ENCODE measurements around the gene CNOT6. TPM values are rescaled to one million over a fixed set of nuclear protein-coding genes. Genes with fewer than 3 reads are reported as not detected.

The CNOT6 gene
- total and polyA plus RNA-seq, 11 donors, result 3.1 to 18.8 (median 12.9) TPM

DNA sequence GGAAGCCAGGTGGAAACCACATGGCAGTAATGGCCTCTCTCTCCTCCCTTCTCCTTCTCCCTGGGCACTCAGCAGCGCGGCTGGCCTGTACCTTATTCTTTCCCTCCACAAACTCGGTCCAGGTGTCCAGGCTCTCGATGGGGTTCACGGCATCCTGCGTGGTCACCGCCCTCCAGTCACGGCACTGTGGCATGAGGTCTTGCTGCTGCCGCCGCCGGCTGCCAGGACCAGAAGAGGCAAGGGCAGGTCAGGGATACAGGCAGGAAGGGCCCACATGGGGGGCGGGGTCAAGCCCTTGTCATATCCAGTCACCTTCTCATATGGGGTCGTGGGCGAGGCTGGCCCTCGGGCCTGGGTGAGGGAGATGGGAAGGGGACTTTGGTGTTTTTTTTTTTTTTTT is 129.7 kb downstream of the CNOT6 start:
- ATAC-seq, result peak in 1 of 4 donors; percentile 12
- peaks cover 0 to 8% (median 0%) of the 10 kb centered on the region in 9 donors for H3K36me3 ChIP-seq
- peaks cover 0 to 14% (median 3%) of the 10 kb centered on the region in 12 donors for H3K4me1 ChIP-seq
- peaks cover 0 to 13% (median 2%) of the 10 kb centered on the region in 9 donors for H3K27me3 ChIP-seq
- intact Hi-C loops (cut with DNase I), result no loop called here
- peak overlapping the region in 10 of 12 donors; percentile 3 to 68 (median 48) for H3K27ac ChIP-seq
- peak in 1 of 5 donors; percentile 18 for DNase-seq
- H3K4me3 ChIP-seq, result no peak overlapping the region
- H3K9me3 ChIP-seq, result no peaks in the 10 kb centered on the region
- WGBS, 4 donors, result 78 to 87% (median 86%) methylated on average over 14 to 15 of the region's 15 CpGs
- TF ChIP-seq, protein P1, sequence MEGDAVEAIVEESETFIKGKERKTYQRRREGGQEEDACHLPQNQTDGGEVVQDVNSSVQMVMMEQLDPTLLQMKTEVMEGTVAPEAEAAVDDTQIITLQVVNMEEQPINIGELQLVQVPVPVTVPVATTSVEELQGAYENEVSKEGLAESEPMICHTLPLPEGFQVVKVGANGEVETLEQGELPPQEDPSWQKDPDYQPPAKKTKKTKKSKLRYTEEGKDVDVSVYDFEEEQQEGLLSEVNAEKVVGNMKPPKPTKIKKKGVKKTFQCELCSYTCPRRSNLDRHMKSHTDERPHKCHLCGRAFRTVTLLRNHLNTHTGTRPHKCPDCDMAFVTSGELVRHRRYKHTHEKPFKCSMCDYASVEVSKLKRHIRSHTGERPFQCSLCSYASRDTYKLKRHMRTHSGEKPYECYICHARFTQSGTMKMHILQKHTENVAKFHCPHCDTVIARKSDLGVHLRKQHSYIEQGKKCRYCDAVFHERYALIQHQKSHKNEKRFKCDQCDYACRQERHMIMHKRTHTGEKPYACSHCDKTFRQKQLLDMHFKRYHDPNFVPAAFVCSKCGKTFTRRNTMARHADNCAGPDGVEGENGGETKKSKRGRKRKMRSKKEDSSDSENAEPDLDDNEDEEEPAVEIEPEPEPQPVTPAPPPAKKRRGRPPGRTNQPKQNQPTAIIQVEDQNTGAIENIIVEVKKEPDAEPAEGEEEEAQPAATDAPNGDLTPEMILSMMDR (IDR thresholded peaks at IDR 0.05), result no peak
- TF ChIP-seq POLR2A (IDR thresholded peaks at IDR 0.05), result no peak

DNA sequence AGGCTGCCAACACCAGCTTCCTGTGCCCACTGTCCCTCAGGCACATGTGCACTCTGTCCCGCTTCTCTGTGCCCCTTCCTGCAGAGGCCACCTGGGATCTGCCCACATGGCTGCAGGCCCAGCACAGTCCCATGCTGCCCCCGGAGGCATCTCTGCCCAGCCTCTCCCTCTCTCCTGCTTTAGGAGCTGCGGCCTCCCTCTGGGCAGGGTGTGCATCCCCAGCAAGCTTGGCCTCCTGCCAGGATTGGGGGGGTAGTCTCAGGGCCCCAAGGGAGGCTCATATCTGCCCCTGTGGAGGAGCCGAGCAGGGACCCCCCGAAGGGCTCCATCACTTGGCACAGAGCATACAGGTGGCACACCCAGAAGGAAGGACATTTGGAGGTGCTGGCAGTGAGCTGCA is 130.4 kb downstream of the CNOT6 start:
- ATAC-seq, result no peak

DNA sequence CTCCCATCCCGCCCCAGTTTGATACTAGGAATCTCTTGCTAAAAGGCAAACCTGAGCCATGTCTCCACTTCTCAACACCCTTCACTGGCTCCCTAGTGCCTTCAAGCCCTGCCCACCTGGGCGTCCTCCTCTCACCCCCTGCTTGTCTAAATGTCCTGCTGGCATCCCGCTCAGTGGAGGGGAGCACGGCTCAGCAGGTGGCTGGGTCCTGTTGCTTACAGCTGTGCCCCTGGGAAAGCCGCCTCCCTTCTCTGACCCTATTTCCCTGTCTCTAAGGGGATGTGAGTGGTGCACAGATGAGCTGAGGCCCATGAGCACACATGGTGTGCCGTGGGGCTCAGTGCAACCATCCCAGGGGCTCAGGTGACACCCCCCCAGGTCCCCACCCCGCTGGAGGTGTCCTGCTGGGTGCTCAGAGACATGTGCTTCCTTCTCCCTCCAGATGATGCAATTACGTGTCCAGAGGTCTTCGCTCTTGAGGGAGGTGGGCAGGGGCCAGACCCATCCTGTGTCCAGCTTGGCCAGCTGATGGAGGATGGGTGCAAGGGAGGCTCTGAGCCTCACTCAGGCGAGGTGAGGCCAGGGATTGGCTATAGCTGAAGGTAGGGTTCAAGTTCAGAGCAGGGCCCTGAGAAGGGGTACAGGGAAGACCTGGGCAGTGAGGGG is 131.1 kb downstream of the CNOT6 start:
- Histone ChIP-seq H3K27ac (no peak overlapping the region), H3K4me1 (peaks cover 0 to 14% (median 3%) of the 10 kb centered on the region in 12 donors), H3K9me3 (no peaks in the 10 kb centered on the region), H3K36me3 (peaks cover 0 to 5% (median 0%) of the 10 kb centered on the region in 9 donors), H3K27me3 (peaks cover 0 to 1% (median 0%) of the 10 kb centered on the region in 9 donors), H3K4me3 (no peak overlapping the region)
- intact Hi-C loops (cut with DNase I), result no loop called here
- no peak for TF ChIP-seq POLR2A (IDR thresholded peaks at IDR 0.05)
- TF ChIP-seq, protein P1 (IDR thresholded peaks at IDR 0.05), result no peak
- DNase-seq, result peak in 1 of 5 donors; percentile 13
- WGBS, 4 donors, result 77 to 87% (median 83%) methylated on average over 8 to 10 of the region's 10 CpGs
- ATAC-seq, result no peak

More for the DNA sequence above, 130.4 kb downstream of the CNOT6 start:
- Histone ChIP-seq H3K27ac (no peak overlapping the region), H3K36me3 (peaks cover 0 to 5% (median 0%) of the 10 kb centered on the region in 9 donors), H3K4me3 (no peak overlapping the region), H3K27me3 (peaks cover 0 to 8% (median 2%) of the 10 kb centered on the region in 9 donors), H3K9me3 (no peaks in the 10 kb centered on the region), H3K4me1 (peaks cover 0 to 14% (median 3%) of the 10 kb centered on the region in 12 donors)
- DNase-seq, result peak in 1 of 5 donors; percentile 17
- 45 to 58% (median 55%) methylated on average over 2 to 5 of the region's 5 CpGs; no CpG with 5 or more reads in 1 of the 4 donors for WGBS, 4 donors
- intact Hi-C loops (cut with DNase I), result no loop called here
- TF ChIP-seq, protein P1 (IDR thresholded peaks at IDR 0.05), result no peak

DNA sequence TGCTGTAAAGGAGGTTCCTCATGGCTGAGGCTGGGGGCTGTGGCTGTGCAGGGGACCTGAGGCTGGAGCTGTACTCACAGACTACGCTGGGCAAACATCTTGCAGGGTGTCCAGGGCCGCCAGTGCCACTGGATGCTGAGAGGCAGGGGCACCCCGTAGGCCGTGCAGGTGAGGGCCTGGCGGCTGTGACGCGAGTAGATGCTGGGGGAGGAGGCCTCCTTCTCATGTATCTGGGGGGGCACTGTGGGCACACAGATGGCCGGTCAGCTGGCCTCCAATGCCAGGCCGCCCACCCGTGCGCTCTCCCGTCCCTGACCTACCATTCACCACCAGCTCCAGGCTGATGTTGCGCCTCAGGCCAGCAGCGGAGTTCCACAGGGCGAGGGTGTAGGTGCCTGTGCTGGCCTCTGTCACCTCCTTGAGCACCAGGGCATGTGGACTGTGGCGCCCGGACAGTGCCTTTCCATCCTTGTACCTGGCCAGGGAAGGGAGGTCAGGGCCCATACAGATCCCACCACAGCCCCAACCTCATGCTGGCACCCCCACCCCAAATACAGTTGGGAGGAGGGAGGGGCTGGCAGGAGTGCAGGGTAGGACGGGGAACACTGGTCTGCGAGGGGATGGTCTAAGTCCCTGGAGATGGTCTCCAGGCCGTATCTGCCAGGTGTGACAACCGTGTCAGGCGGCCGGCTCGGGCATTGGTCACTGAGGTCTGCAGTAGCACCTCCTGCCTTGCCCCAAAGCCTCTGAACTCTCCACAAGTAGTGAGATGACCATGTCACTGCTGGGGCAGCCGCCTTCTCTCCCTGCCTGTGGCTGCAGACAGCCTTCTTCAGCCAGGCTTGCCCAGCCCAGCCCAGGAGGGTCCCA is 131.8 kb downstream of the CNOT6 start:
- no peak for ATAC-seq
- H3K27me3 ChIP-seq, result no peaks in the 10 kb centered on the region
- peaks cover 0 to 5% (median 0%) of the 10 kb centered on the region in 9 donors for H3K36me3 ChIP-seq
- peak in 1 of 5 donors; percentile 16 for DNase-seq
- TF ChIP-seq, protein P1 (IDR thresholded peaks at IDR 0.05), result no peak
- no peak for TF ChIP-seq POLR2A (IDR thresholded peaks at IDR 0.05)
- 89 to 92% (median 90%) methylated on average over 21 to 25 of the region's 25 CpGs for WGBS, 4 donors
- H3K4me1 ChIP-seq, result peaks cover 0 to 14% (median 3%) of the 10 kb centered on the region in 12 donors
- H3K9me3 ChIP-seq, result no peaks in the 10 kb centered on the region
- no peak overlapping the region for H3K27ac ChIP-seq
- intact Hi-C loops (cut with DNase I), result no loop called here
- H3K4me3 ChIP-seq, result no peak overlapping the region

All from heart left ventricle (tissue), 16 donors.